ENCODE measurements around the gene GFAP.

GFAP gene

DNA sequence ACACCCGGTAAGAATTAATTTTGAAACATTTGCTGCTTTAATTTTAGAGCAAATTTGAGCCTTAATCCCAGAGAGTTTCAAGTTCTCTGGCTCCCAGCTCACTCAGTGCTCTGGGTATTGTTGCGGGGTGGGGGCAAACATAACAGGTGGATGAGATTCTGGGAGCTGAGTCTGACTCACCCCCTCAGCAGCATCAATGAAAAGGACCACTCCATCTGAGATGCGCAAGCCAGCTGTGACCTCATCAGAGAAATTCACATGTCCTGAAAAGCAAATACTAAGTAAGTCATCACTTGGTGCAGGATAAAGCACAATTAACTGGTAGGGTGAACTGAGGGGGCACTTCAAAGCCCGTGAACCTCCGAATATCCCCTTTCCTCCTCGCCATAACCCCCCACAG is 35.9 kb downstream of the GFAP start:
- peaks cover 3% of the 10 kb centered on the region for H4K20me1 ChIP-seq (ENCODE audit: insufficient read depth, low read length, poor library complexity, severe bottlenecking)
- no peak overlapping the region for H3K9ac ChIP-seq (ENCODE audit: low read depth, low read length, poor library complexity, severe bottlenecking)
- peaks cover 86% of the 10 kb centered on the region; the same call in 1 of the 2 replicates for H3K36me3 ChIP-seq (ENCODE audit: insufficient read depth, low read length)

DNA sequence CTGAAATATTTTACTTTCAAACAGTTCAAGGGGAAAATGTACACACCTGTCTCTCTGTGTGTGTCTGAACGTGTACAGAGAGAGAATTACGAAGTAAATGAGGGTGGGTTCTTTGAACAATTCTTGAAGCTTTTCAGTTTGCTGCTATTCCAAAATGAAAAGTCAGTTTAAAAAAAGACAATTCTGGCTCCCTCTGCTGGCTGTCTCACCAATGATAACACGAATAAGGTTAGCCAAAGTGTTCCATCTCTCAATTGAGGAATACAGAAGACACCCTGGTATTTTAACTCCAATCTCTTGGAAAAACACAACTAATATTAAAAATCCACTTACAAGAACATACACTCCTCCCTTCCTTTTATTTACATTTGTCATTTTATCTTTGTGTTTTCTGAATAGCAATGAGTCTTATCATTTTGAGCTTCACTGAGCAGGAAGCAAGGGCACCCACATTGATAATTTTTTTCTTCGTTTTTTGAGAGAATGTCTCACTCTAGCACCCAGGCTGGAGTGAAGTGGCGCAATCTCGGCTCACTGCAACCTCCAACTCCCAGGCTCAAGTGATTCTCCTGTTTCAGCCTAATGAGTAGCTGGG is 36.6 kb downstream of the GFAP start:
- H3K9me3 ChIP-seq (ENCODE audit: insufficient read depth, low read depth, low read length): no peaks in the 10 kb centered on the region
- H3F3A ChIP-seq (ENCODE audit: low read depth): no peaks in the 10 kb centered on the region
- H3K4me2 ChIP-seq (ENCODE audit: low read depth, low read length, poor library complexity, severe bottlenecking): no peak overlapping the region
- H3K9me2 ChIP-seq (replicated peaks; ENCODE audit: low read depth, low read length): no peaks in the 10 kb centered on the region
- peaks cover 84% of the 10 kb centered on the region; the same call in 1 of the 2 replicates for H3K36me3 ChIP-seq (ENCODE audit: insufficient read depth, low read length)
- H2AFZ ChIP-seq (ENCODE audit: low read length): no peak overlapping the region
- H3K79me2 ChIP-seq (ENCODE audit: insufficient read depth, low read length): no peaks in the 10 kb centered on the region
- H4K20me1 ChIP-seq (ENCODE audit: insufficient read depth, low read length, poor library complexity, severe bottlenecking): peaks cover 3% of the 10 kb centered on the region
- TF ChIP-seq EZH2phosphoT487 (IDR thresholded peaks at IDR 0.05; ENCODE audit: borderline replicate concordance): no peak
- TF ChIP-seq, protein P1, sequence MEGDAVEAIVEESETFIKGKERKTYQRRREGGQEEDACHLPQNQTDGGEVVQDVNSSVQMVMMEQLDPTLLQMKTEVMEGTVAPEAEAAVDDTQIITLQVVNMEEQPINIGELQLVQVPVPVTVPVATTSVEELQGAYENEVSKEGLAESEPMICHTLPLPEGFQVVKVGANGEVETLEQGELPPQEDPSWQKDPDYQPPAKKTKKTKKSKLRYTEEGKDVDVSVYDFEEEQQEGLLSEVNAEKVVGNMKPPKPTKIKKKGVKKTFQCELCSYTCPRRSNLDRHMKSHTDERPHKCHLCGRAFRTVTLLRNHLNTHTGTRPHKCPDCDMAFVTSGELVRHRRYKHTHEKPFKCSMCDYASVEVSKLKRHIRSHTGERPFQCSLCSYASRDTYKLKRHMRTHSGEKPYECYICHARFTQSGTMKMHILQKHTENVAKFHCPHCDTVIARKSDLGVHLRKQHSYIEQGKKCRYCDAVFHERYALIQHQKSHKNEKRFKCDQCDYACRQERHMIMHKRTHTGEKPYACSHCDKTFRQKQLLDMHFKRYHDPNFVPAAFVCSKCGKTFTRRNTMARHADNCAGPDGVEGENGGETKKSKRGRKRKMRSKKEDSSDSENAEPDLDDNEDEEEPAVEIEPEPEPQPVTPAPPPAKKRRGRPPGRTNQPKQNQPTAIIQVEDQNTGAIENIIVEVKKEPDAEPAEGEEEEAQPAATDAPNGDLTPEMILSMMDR (conservative IDR thresholded peaks at IDR 0.05; ENCODE audit: low read length): peak; percentile 76
- no peaks in the 10 kb centered on the region for H3K4me1 ChIP-seq (ENCODE audit: insufficient read depth, low read length, poor library complexity, severe bottlenecking)
- no peak overlapping the region for H3K4me3 ChIP-seq (ENCODE audit: low read length, poor library complexity, severe bottlenecking)
- no peaks in the 10 kb centered on the region for H3K27me3 ChIP-seq (ENCODE audit: insufficient read depth, low read length, poor library complexity, severe bottlenecking)
- H3K9ac ChIP-seq (ENCODE audit: low read depth, low read length, poor library complexity, severe bottlenecking): no peak overlapping the region

More for the DNA sequence above, 35.9 kb downstream of the GFAP start:
- TF ChIP-seq, protein P1 (conservative IDR thresholded peaks at IDR 0.05; ENCODE audit: low read length): no peak
- TF ChIP-seq EZH2phosphoT487 (IDR thresholded peaks at IDR 0.05; ENCODE audit: borderline replicate concordance): no peak
- Histone ChIP-seq H3K9me3 (ENCODE audit: insufficient read depth, low read depth, low read length) (no peaks in the 10 kb centered on the region), H3K4me1 (ENCODE audit: insufficient read depth, low read length, poor library complexity, severe bottlenecking) (no peaks in the 10 kb centered on the region), H3K79me2 (ENCODE audit: insufficient read depth, low read length) (no peaks in the 10 kb centered on the region), H3K4me3 (ENCODE audit: low read length, poor library complexity, severe bottlenecking) (no peak overlapping the region), H3K27me3 (ENCODE audit: insufficient read depth, low read length, poor library complexity, severe bottlenecking) (no peaks in the 10 kb centered on the region), H3F3A (ENCODE audit: low read depth) (no peaks in the 10 kb centered on the region), H3K4me2 (ENCODE audit: low read depth, low read length, poor library complexity, severe bottlenecking) (no peak overlapping the region), H3K9me2 (replicated peaks; ENCODE audit: low read depth, low read length) (no peaks in the 10 kb centered on the region), H2AFZ (ENCODE audit: low read length) (no peak overlapping the region)

DNA sequence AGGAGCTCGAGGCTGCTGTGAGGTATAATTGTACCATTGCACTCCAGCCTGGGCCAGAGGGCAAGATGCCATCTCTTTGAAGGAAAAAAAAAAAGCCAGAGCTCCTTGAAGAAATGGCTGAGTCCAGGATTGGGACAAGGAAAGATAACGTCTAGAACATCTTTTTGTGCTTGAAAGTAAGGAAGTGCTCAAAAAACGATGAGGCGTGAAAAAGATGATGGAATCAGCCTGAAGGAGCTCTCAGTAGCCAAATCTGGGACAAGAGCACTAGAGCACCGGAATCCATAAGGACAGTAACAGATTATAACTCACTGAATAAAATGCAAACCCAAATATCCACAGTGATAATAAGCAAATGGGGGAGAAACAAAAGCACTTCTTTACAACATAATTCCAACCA is 38.2 kb downstream of the GFAP start:
- H3K79me2 ChIP-seq (ENCODE audit: insufficient read depth, low read length): no peaks in the 10 kb centered on the region
- TF ChIP-seq, protein P1 (conservative IDR thresholded peaks at IDR 0.05; ENCODE audit: low read length): no peak
- no peak for TF ChIP-seq EZH2phosphoT487 (IDR thresholded peaks at IDR 0.05; ENCODE audit: borderline replicate concordance)
- H3K4me1 ChIP-seq (ENCODE audit: insufficient read depth, low read length, poor library complexity, severe bottlenecking): no peaks in the 10 kb centered on the region
- no peak overlapping the region for H3K4me2 ChIP-seq (ENCODE audit: low read depth, low read length, poor library complexity, severe bottlenecking)
- no peaks in the 10 kb centered on the region for H3F3A ChIP-seq (ENCODE audit: low read depth)
- no peaks in the 10 kb centered on the region for H3K27me3 ChIP-seq (ENCODE audit: insufficient read depth, low read length, poor library complexity, severe bottlenecking)
- H3K36me3 ChIP-seq (ENCODE audit: insufficient read depth, low read length): peaks cover 83% of the 10 kb centered on the region
- no peaks in the 10 kb centered on the region for H3K9me2 ChIP-seq (replicated peaks; ENCODE audit: low read depth, low read length)
- H4K20me1 ChIP-seq (ENCODE audit: insufficient read depth, low read length, poor library complexity, severe bottlenecking): peaks cover 3% of the 10 kb centered on the region
- H3K4me3 ChIP-seq (ENCODE audit: low read length, poor library complexity, severe bottlenecking): no peak overlapping the region
- no peak overlapping the region for H2AFZ ChIP-seq (ENCODE audit: low read length)
- no peak overlapping the region for H3K9ac ChIP-seq (ENCODE audit: low read depth, low read length, poor library complexity, severe bottlenecking)
- H3K9me3 ChIP-seq (ENCODE audit: insufficient read depth, low read depth, low read length): no peaks in the 10 kb centered on the region

Data from Loucy (cell line).